LNCaP clone FGC (cell line): ENCODE measurements around the gene RPL34.

Experiments
- DNase-seq: peaks from one replicate; pipeline ENCODE4 v3.0.0-alpha.2; 2011; ENCODE audit warnings: low read depth
- H3K4me3 ChIP-seq: 2 replicates; pipeline ENCODE4 v1.5.1; 2011; ENCODE audit warnings: mild to moderate bottlenecking, low read depth, low read length, control low read depth
- TF ChIP-seq, protein P1 (sequence below): IDR thresholded peaks from 2 replicates; pipeline ENCODE4 v1.5.1; 2012; ENCODE audit warnings: mild to moderate bottlenecking; ENCODE audit not compliant: control insufficient read depth, insufficient read depth; ENCODE audit errors: extremely low read depth

RPL34 gene

DNA sequence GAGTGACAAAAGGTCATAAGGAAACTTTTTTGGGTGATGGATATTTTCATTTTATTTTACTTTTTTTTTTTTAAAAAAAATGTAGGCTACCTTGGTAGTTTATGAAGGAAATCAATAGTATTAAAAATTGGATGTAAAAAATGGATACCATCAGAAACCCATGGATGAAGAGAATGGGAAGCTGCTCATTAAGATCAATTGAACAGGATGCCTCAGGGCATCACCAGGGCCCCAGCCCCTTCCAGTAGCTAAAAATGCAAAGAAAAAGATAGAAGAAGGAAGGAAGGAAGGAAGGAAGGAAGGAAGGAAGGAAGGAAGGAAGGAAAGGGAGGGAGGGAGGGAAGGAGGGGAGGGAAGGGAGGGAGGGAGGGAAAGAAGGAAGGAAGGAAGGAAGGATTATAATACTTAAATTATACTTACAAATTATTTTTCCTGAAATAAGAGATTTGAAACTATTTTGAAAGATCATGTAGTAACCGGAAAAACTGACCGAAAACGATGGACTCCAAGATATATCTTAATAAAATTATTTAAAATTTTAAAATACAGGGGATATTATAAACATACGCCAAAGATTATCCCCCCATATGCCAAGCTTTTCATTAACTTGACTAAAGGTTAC lies 54.1 kb downstream of the RPL34 start:
- no peak overlapping the region for H3K4me3 ChIP-seq
- no peak for DNase-seq
- TF ChIP-seq, protein P1, sequence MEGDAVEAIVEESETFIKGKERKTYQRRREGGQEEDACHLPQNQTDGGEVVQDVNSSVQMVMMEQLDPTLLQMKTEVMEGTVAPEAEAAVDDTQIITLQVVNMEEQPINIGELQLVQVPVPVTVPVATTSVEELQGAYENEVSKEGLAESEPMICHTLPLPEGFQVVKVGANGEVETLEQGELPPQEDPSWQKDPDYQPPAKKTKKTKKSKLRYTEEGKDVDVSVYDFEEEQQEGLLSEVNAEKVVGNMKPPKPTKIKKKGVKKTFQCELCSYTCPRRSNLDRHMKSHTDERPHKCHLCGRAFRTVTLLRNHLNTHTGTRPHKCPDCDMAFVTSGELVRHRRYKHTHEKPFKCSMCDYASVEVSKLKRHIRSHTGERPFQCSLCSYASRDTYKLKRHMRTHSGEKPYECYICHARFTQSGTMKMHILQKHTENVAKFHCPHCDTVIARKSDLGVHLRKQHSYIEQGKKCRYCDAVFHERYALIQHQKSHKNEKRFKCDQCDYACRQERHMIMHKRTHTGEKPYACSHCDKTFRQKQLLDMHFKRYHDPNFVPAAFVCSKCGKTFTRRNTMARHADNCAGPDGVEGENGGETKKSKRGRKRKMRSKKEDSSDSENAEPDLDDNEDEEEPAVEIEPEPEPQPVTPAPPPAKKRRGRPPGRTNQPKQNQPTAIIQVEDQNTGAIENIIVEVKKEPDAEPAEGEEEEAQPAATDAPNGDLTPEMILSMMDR = no peak
